GM06990 (cell line): ENCODE results near the gene NAALAD2.

ENCODE experiments used
- DNase-seq: peaks from one replicate; pipeline ENCODE4 v3.0.0-alpha.2; 2011; ENCODE audit not compliant: insufficient read length; ENCODE audit errors: extremely low read depth
- H3K27me3 ChIP-seq: replicated peaks from 2 replicates; pipeline ENCODE4 v1.6.0; 2011; ENCODE audit warnings: low read length; ENCODE audit not compliant: control insufficient read depth, insufficient read depth
- H3K36me3 ChIP-seq: 2 replicates; pipeline ENCODE4 v1.5.1; 2011; ENCODE audit warnings: low read length; ENCODE audit not compliant: control insufficient read depth, insufficient read depth
- H3K4me3 ChIP-seq: replicated peaks from 2 replicates; pipeline ENCODE4 v1.5.1; 2011; ENCODE audit warnings: low read depth, mild to moderate bottlenecking, control low read depth, low read length
- CTCF ChIP-seq: IDR thresholded peaks from 2 replicates; pipeline ENCODE4 v1.5.1; 2011; ENCODE audit warnings: low read length, control low read depth, mild to moderate bottlenecking, inconsistent platforms; ENCODE audit not compliant: insufficient read depth, poor library complexity, severe bottlenecking

NAALAD2 gene

DNA sequence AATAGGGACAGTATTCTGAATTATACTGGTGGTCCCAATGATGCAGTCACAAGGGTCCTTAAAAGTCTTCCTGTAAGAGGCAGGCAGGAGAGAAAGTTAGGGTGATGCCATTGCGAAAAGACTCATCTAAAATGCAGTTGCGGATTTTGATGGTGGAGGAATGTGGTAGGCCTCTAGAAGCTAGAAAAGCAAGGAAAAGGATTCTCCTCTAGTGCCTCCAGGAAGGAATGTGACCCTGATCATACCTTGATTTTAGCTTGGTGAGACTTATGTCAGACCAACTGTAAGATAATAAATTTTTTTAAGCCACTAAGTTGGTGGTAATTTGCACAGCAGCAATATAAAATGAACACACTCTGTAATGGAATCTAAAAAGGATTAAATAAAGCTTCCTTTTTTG lies 54.5 kb downstream of the NAALAD2 start:
- no peaks in the 10 kb centered on the region for H3K36me3 ChIP-seq
- H3K4me3 ChIP-seq = no peak overlapping the region
- TF ChIP-seq CTCF = no peak
- H3K27me3 ChIP-seq = no peaks in the 10 kb centered on the region
- no peak for DNase-seq

DNA sequence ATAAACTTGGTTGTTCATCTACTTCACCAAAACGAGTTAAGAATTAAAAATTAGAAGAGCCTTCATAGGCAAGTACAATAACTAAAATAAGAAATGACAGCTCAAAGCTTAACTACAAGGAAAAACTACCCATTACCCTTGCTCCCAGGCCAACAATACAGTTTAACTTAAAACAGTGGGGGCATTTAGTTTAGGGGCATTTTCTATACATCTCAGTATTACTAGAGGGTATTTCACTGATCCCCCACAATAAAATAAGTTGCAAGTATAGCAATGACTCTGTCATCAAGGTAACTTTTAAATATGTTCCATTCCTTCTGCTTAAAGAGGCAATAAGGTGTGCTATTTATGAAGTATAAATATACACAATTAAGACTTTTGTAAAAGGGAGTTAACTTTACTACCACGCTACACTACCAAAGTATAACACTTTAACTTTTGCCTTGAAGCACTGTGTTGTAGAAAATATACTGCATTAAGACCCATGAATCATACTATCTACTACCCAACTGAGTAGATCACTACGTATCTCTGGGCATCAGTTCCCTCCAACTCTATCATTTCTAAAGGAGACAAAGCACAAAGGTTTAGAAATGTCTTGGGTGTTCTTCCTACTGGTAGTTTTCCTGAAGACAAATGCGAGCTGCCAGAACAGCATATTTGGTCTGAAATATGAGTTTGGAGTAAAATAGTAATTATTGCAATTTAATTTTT lies 58.6 kb downstream of the NAALAD2 start:
- Histone ChIP-seq H3K36me3 (no peaks in the 10 kb centered on the region; the same call in none of the 2 replicates), H3K4me3 (no peak overlapping the region), H3K27me3 (no peaks in the 10 kb centered on the region)
- no peak for TF ChIP-seq CTCF
- no peak for DNase-seq

- DNase-seq = no peak
- H3K4me3 ChIP-seq = no peak overlapping the region
- H3K36me3 ChIP-seq = no peaks in the 10 kb centered on the region; the same call in none of the 2 replicates
- no peaks in the 10 kb centered on the region for H3K27me3 ChIP-seq
- no peak for TF ChIP-seq CTCF
Observed at GRCh38 chr11:90197377-90197776, 62.9 kb downstream of the NAALAD2 start.

- no peaks in the 10 kb centered on the region; the same call in 1 of the 2 replicates for H3K36me3 ChIP-seq
- no peaks in the 10 kb centered on the region for H3K27me3 ChIP-seq
- TF ChIP-seq CTCF = no peak
- H3K4me3 ChIP-seq = no peak overlapping the region
- DNase-seq = no peak
Observed at GRCh38 chr11:90202342-90202741, 67.9 kb downstream of the NAALAD2 start.

DNA sequence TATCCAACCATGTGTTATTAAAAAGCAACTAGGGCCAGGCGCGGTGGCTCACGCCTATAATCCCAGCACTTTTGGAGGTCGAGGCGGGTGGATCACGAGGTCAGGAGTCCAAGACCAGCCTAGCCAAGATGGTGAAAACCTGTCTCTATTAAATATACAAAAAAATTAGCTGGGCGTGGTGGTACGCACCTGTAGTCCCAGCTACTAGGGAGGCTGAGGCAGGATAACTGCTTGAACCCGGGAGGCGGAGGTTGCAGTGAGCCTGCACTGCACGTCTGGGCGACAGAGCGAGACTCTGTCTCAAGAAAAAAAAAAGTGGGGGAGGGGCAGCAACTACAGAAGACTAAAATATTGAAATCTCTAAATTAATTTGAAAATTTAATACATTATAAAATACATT lies 69.9 kb downstream of the NAALAD2 start:
- TF ChIP-seq CTCF = no peak
- DNase-seq = no peak
- no peak overlapping the region for H3K4me3 ChIP-seq
- no peaks in the 10 kb centered on the region for H3K36me3 ChIP-seq
- no peaks in the 10 kb centered on the region for H3K27me3 ChIP-seq
